Ascending aorta (tissue), 2 donors: ENCODE results near the gene SSBP1. TPM values are rescaled to one million over a fixed set of nuclear protein-coding genes. Genes with fewer than 3 reads are reported as not detected.
"Not testable (repeated sequence)": the region's sequence is repeated elsewhere in the genome, so short reads cannot be mapped to it uniquely, and the experiment has no call there.

ENCODE experiments used
- DNase-seq, 2 donors: peaks; one replicate each; pipeline ENCODE4 v3.0.0-alpha.2; 2019; ENCODE audit warnings: low spot score in 2 of 2
- H3K27ac ChIP-seq, 2 donors: fragments of 200-600 bp; sonication (generic); one replicate each; pipeline ENCODE4 v1.5.1; 2016 to 2017; ENCODE audit warnings: mild to moderate bottlenecking in 1 of 2
- H3K27me3 ChIP-seq: fragments of 200-600 bp; sonication (generic); one replicate; pipeline ENCODE4 v1.5.1; 2017
- H3K36me3 ChIP-seq, 2 donors: fragments of 200-600 bp; sonication (generic); one replicate each; pipeline ENCODE4 v1.5.1; 2016
- H3K4me1 ChIP-seq, 2 donors: fragments of 200-600 bp; sonication (generic); one replicate each; pipeline ENCODE4 v1.5.1; 2016 to 2017; ENCODE audit warnings: mild to moderate bottlenecking in 1 of 2
- H3K4me3 ChIP-seq, 2 donors: fragments of 200-600 bp; sonication (generic); one replicate each; pipeline ENCODE4 v1.5.1; 2016 to 2017; ENCODE audit warnings: mild to moderate bottlenecking in 1 of 2
- H3K9me3 ChIP-seq, 2 donors: fragments of 200-600 bp; sonication (generic); one replicate each; pipeline ENCODE4 v1.5.1; 2016
- intact Hi-C: fragments of 100-400 bp; cut with DNase I; formaldehyde crosslinking; loops from one replicate; pipeline ENCODE4 v1.15.1; 2023
- total RNA-seq: library from RNA; depleted of rRNA; stranded (reverse); fragments of >200 nt; gene quantifications from one replicate; pipeline ENCODE4 v1.1.0, GENCODE V29; 2016
- TF ChIP-seq, protein P1 (sequence below), 3 experiments: fragments of 200-600 bp in 2 of 3; fragments of 450-650 bp in 1 of 3; sonication (generic) in 2 of 3; IDR thresholded peaks; one replicate each; pipeline ENCODE4 v1.5.1; 2016 to 2019; ENCODE audit warnings: antibody characterized with exemption in 3 of 3, mild to moderate bottlenecking in 1 of 3, moderate library complexity in 1 of 3

The SSBP1 gene, protein sequence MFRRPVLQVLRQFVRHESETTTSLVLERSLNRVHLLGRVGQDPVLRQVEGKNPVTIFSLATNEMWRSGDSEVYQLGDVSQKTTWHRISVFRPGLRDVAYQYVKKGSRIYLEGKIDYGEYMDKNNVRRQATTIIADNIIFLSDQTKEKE
- total RNA-seq, result 19.2 TPM

DNA sequence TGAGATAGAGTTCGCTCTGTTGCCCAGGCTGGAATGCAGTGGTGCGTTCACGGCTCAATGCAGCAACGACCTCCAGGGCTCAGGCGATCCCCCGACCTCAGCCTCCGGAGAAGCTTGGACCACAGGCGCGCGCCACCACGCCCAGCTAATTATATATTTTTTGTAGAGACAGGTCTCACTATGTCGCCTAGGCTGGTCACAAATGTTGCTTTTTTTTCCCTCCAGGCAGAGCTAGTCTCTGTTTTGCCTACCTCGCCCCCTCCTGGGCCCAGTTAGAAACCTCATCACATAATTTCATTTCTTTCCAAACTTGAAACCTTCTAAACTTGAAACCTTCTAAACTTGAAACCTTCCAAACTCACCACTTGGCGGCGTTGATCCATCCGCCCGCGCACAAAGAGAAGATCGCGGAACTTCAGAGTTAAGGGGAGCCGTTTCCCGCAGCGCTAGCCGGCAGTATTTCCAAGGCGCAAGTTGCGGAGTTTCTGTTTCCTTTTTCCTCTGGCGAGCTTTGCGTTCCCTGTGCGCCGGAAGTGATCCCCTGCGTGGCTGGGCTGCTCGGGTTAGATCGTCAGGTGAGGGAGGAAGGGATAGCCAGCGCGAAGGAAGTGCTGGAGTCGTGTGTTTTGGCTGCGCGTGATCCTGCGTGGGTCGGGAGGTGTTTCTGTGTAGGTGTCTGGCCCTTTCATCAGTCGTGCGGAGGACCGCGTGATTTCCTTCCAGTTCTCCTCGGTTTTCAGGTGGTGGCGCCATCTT lies at the start of gene SSBP1:
Gene SSBP1, plus strand, starts transcription at position 523 of the 756 bp plus-strand sequence. CDS start 809 bp downstream, outside the sequence.
- TF ChIP-seq, protein P1, sequence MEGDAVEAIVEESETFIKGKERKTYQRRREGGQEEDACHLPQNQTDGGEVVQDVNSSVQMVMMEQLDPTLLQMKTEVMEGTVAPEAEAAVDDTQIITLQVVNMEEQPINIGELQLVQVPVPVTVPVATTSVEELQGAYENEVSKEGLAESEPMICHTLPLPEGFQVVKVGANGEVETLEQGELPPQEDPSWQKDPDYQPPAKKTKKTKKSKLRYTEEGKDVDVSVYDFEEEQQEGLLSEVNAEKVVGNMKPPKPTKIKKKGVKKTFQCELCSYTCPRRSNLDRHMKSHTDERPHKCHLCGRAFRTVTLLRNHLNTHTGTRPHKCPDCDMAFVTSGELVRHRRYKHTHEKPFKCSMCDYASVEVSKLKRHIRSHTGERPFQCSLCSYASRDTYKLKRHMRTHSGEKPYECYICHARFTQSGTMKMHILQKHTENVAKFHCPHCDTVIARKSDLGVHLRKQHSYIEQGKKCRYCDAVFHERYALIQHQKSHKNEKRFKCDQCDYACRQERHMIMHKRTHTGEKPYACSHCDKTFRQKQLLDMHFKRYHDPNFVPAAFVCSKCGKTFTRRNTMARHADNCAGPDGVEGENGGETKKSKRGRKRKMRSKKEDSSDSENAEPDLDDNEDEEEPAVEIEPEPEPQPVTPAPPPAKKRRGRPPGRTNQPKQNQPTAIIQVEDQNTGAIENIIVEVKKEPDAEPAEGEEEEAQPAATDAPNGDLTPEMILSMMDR (IDR thresholded peaks at IDR 0.05), result peak; percentile 74 to 79 (median 76)
- Histone ChIP-seq H3K4me1 (peaks cover 2 to 10% of the 10 kb centered on the region in 2 donors), H3K36me3 (peaks cover 17 to 19% of the 10 kb centered on the region in 2 donors), H3K27me3 (no peaks in the 10 kb centered on the region), H3K9me3 (no peaks in the 10 kb centered on the region), H3K27ac (peak within 1 kb of the TSS; percentile 70 to 81), H3K4me3 (peak within 1 kb of the TSS; percentile 70 to 73)
- DNase-seq, result peak; percentile 59 to 95
- intact Hi-C loops, result loop anchor here (2.0 to 5.0 kb wide), 4 partner anchors 35 to 186 kb away; partner anchors contain the start of genes AGK and DENND11

DNA sequence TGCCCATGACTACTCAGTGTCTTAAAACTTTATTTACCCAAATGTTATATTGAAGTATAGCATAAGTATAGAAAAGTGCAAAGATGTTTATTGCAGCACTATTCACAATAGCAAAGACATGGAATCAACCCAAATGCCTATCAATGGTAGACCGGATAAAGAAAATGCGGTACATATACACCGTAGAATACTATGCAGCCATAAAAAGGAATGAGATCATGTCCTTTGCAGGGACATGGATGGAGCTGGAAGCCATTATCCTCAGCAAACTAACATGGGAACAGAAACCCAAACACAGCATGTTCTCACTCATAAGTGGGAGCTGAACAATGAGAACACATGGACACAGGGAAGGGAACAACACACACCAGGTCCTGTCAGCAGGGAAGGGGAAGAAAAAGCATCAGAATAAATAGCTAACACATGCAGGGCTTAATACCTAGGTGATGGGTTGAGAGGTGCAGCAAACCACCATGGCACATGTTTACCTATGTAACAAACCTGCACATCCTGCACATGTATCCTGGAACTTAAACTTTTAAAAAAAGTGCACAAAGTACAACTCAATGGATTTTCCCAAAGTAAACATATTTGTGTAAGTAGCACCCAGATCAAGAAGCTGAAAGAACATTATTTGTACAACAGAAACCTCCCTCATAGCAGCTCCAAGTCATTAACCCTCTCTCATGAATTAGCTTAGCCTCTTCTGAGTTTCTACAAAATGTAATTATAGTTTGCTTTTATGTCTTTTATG lies 48.9 kb upstream of the SSBP1 start:
- intact Hi-C loops, DNase-seq, H3K4me1 ChIP-seq, H3K4me3 ChIP-seq, H3K36me3 ChIP-seq, H3K9me3 ChIP-seq, H3K27me3 ChIP-seq, H3K27ac ChIP-seq: not testable (repeated sequence)

DNA sequence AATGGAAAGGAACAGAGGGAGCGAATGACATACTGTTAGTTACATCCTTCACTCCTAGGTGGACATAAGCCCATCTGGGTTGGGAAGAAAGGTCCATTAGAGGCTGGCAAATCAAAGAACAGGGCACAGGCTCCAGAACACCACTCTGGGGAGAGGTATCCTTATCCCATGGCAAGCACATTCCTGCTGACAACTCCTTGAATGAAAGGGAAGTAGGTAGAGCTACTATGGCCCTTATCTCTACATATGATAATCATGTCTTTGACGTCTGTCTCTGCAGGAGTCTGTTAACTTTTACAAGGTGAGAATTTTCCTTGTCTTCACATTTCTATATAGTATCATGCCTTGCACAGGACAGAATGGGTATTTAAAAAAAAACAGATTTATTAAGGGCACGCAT lies 46.6 kb upstream of the SSBP1 start:
- no peak for DNase-seq
- TF ChIP-seq, protein P1 (IDR thresholded peaks at IDR 0.05), result no peak

DNA sequence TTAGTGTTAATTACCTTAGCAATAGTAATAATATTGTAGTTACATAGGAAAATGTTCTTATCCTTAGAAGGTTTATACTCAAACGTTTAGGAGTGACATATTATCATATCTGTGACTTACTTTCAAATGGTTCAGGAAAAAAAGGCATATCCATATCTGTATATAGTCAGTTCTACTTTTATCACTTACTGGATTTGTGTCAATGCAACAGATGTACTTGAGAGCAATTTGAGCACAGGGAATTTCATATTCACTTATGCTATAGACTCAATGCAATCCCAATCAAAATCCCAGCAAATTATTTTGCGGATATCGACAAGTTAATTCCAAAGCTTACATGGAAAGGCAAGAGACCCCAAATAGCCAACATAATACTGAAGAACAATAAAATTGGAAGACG lies 46.2 kb upstream of the SSBP1 start:
- Histone ChIP-seq H3K36me3 (no peaks in the 10 kb centered on the region), H3K9me3 (no peaks in the 10 kb centered on the region), H3K4me3 (no peak overlapping the region), H3K27me3 (no peaks in the 10 kb centered on the region), H3K27ac (no peak overlapping the region), H3K4me1 (peaks cover 0 to 18% of the 10 kb centered on the region in 2 donors)
- DNase-seq, result no peak
- TF ChIP-seq, protein P1 (IDR thresholded peaks at IDR 0.05), result no peak
- intact Hi-C loops, result no loop called here

More for the DNA sequence above, 46.6 kb upstream of the SSBP1 start:
- intact Hi-C loops, result no loop called here
- H3K9me3 ChIP-seq, result no peaks in the 10 kb centered on the region
- H3K27ac ChIP-seq, result no peak overlapping the region
- H3K36me3 ChIP-seq, result no peaks in the 10 kb centered on the region
- H3K4me3 ChIP-seq, result no peak overlapping the region
- H3K27me3 ChIP-seq, result no peaks in the 10 kb centered on the region
- peaks cover 0 to 14% of the 10 kb centered on the region in 2 donors for H3K4me1 ChIP-seq

DNA sequence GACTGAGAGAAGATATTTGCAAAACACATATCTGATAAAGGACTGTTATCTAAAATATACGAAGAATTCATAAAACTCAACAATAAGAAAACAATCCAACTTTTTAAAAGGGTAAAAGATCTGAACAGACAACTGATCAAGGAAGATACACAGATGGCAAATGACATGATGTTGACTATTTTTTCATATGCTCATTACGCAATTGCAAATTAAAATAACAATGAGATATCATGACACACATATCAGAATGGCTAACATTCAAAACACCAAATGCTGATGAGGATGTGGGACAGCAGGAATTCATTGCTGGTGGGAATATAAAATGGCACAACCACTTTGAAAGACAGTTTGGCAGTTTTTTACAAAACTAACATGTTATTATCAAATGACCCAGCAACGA lies 45.1 kb upstream of the SSBP1 start:
- Histone ChIP-seq H3K27ac (no peak overlapping the region), H3K9me3 (no peaks in the 10 kb centered on the region), H3K4me3 (no peak overlapping the region), H3K4me1 (peaks cover 0 to 16% of the 10 kb centered on the region in 2 donors), H3K27me3 (no peaks in the 10 kb centered on the region), H3K36me3 (no peaks in the 10 kb centered on the region)
- DNase-seq, result no peak
- intact Hi-C loops, result no loop called here
- TF ChIP-seq, protein P1 (IDR thresholded peaks at IDR 0.05), result no peak
